ENCODE results near the gene ADORA3. TPM values are rescaled to one million over a fixed set of nuclear protein-coding genes. Genes with fewer than 3 reads are reported as not detected.

Gene ADORA3
- total RNA-seq, 4 donors from 2014 or later = 0.91 to 2.1 (median 1.8) TPM

GRCh38 chr1:111541721-111542120 lies 38.3 kb upstream of the ADORA3 start:
- H3K4me3 ChIP-seq (ENCODE audit: low read depth, poor library complexity, severe bottlenecking) = no peak overlapping the region
- intact Hi-C loops (cut with DNase I; ENCODE audit: low total_unique reads) = no loop called here
- no peak for DNase-seq (ENCODE audit: low spot score in 2 of 2)
- no peak for TF ChIP-seq POLR2A (IDR thresholded peaks at IDR 0.05)
- TF ChIP-seq CTCF (IDR thresholded peaks at IDR 0.05) = no peak
- WGBS, 2 donors = 65 to 66% methylated on average over 4 of the region's 4 CpGs

GRCh38 chr1:111540928-111541327 lies 37.5 kb upstream of the ADORA3 start:
- TF ChIP-seq POLR2A (IDR thresholded peaks at IDR 0.05) = no peak
- no peak for TF ChIP-seq CTCF (IDR thresholded peaks at IDR 0.05)
- H3K4me3 ChIP-seq (ENCODE audit: low read depth, poor library complexity, severe bottlenecking) = no peak overlapping the region
- intact Hi-C loops (cut with DNase I; ENCODE audit: low total_unique reads) = no loop called here
- WGBS, 2 donors = 85 to 86% methylated on average over 3 of the region's 3 CpGs
- no peak for DNase-seq (ENCODE audit: low spot score in 2 of 2)

GRCh38 chr1:111538343-111539025 lies 35.1 kb upstream of the ADORA3 start:
- 72 to 84% methylated on average over 6 of the region's 6 CpGs for WGBS, 2 donors
- TF ChIP-seq CTCF (IDR thresholded peaks at IDR 0.05) (no peak), POLR2A (IDR thresholded peaks at IDR 0.05) (no peak)
- no peak overlapping the region for H3K4me3 ChIP-seq (ENCODE audit: low read depth, poor library complexity, severe bottlenecking)
- intact Hi-C loops (cut with DNase I; ENCODE audit: low total_unique reads) = no loop called here
- no peak for DNase-seq (ENCODE audit: low spot score in 2 of 2)

GRCh38 chr1:111535256-111536191 lies 32.1 kb upstream of the ADORA3 start:
- WGBS, 2 donors = 74 to 80% methylated on average over 14 of the region's 14 CpGs
- intact Hi-C loops (cut with DNase I; ENCODE audit: low total_unique reads) = no loop called here
- no peak for DNase-seq (ENCODE audit: low spot score in 2 of 2)
- no peak overlapping the region for H3K4me3 ChIP-seq (ENCODE audit: low read depth, poor library complexity, severe bottlenecking)
- TF ChIP-seq CTCF (IDR thresholded peaks at IDR 0.05) = no peak
- no peak for TF ChIP-seq POLR2A (IDR thresholded peaks at IDR 0.05)

GRCh38 chr1:111520053-111520452 lies 16.6 kb upstream of the ADORA3 start:
- WGBS, 2 donors = 86 to 87% methylated on average over 3 of the region's 3 CpGs
- no peak for DNase-seq (ENCODE audit: low spot score in 2 of 2)
- no peak for TF ChIP-seq CTCF (IDR thresholded peaks at IDR 0.05)
- TF ChIP-seq POLR2A (IDR thresholded peaks at IDR 0.05) = no peak
- intact Hi-C loops (cut with DNase I; ENCODE audit: low total_unique reads) = no loop called here
- H3K4me3 ChIP-seq (ENCODE audit: low read depth, poor library complexity, severe bottlenecking) = no peak overlapping the region
